Mesenchymal stem cell (in vitro differentiated cells and primary cell): ENCODE data around the gene KIF6.

Source experiments
- DNase-seq: peaks from one replicate; pipeline ENCODE4 v3.0.0-alpha.2; 2013
- H2AFZ ChIP-seq: one replicate; pipeline ENCODE4 v1.6.1; 2013; ENCODE audit warnings: low read depth, mild to moderate bottlenecking, control low read depth, inconsistent platforms, low read length, moderate library complexity
- H2AK5ac ChIP-seq: 2 replicates; pipeline ENCODE4 v1.6.1; 2013; ENCODE audit warnings: low read length, moderate library complexity, mild to moderate bottlenecking, inconsistent platforms; ENCODE audit not compliant: severe bottlenecking
- H2BK120ac ChIP-seq: one replicate; pipeline ENCODE4 v1.6.1; 2013; ENCODE audit warnings: low read depth, mild to moderate bottlenecking, inconsistent platforms, low read length, moderate library complexity
- H2BK12ac ChIP-seq, 2 experiments: one replicate each; pipeline ENCODE4 v1.6.1; 2013; ENCODE audit warnings: inconsistent platforms in 2 of 2, low read length in 2 of 2, mild to moderate bottlenecking in 2 of 2, moderate library complexity in 2 of 2, control low read depth in 1 of 2
- H2BK15ac ChIP-seq: one replicate; pipeline ENCODE4 v1.6.1; 2013; ENCODE audit warnings: mild to moderate bottlenecking, low read depth, inconsistent platforms; ENCODE audit not compliant: poor library complexity, severe bottlenecking
- H2BK5ac ChIP-seq: 2 replicates; pipeline ENCODE4 v1.6.1; 2013; ENCODE audit warnings: low read depth, mild to moderate bottlenecking, low read length, control low read depth, inconsistent platforms; ENCODE audit not compliant: poor library complexity, severe bottlenecking
- H3K14ac ChIP-seq, 2 experiments: one replicate each; pipeline ENCODE4 v1.6.1; 2013; ENCODE audit warnings: inconsistent platforms in 2 of 2, low read length in 2 of 2, control low read depth in 1 of 2, mild to moderate bottlenecking in 1 of 2, moderate library complexity in 1 of 2
- H3K18ac ChIP-seq, 2 experiments: one replicate each; pipeline ENCODE4 v1.6.1; 2013; ENCODE audit warnings: inconsistent platforms in 2 of 2, low read length in 2 of 2, control low read depth in 1 of 2, low read depth in 1 of 2, mild to moderate bottlenecking in 1 of 2
- H3K23ac ChIP-seq, 2 experiments: one replicate each; pipeline ENCODE4 v1.6.1; 2013; ENCODE audit warnings: inconsistent platforms in 2 of 2, low read length in 2 of 2, mild to moderate bottlenecking in 2 of 2, moderate library complexity in 2 of 2, control low read depth in 1 of 2
- H3K27ac ChIP-seq: 2 replicates; pipeline ENCODE4 v1.5.1; 2013; ENCODE audit warnings: mild to moderate bottlenecking, moderate library complexity, low read length, control low read depth, inconsistent platforms; ENCODE audit not compliant: poor library complexity, severe bottlenecking
- H3K27me3 ChIP-seq, 2 experiments: 2 replicates each; pipeline versions ENCODE4 v1.6.1 to v1.7.0; 2013; ENCODE audit warnings: low read length in 2 of 2, mild to moderate bottlenecking in 2 of 2, moderate library complexity in 2 of 2, control low read depth in 1 of 2, inconsistent platforms in 1 of 2; ENCODE audit not compliant: control insufficient read depth in 1 of 2, insufficient read depth in 1 of 2
- H3K36me3 ChIP-seq, 2 experiments: 2 replicates each; pipeline versions ENCODE4 v1.6.1 to v1.7.0; 2013; ENCODE audit warnings: low read length in 2 of 2, control low read depth in 1 of 2, inconsistent platforms in 1 of 2, low read depth in 1 of 2, mild to moderate bottlenecking in 1 of 2; ENCODE audit not compliant: insufficient read depth in 2 of 2, control insufficient read depth in 1 of 2
- H3K4ac ChIP-seq, 2 experiments: one replicate each; pipeline ENCODE4 v1.6.1; 2013; ENCODE audit warnings: inconsistent platforms in 2 of 2, low read length in 2 of 2, mild to moderate bottlenecking in 2 of 2, moderate library complexity in 2 of 2, control low read depth in 1 of 2, low read depth in 1 of 2
- H3K4me1 ChIP-seq: 2 replicates; pipeline ENCODE4 v1.6.1; 2013; ENCODE audit warnings: low read depth, low read length, control low read depth; ENCODE audit not compliant: control insufficient read depth, insufficient read depth
- H3K4me2 ChIP-seq: 2 replicates; pipeline ENCODE4 v1.6.1; 2013; ENCODE audit warnings: low read length, mild to moderate bottlenecking, inconsistent platforms; ENCODE audit not compliant: poor library complexity, severe bottlenecking
- H3K4me3 ChIP-seq, 2 experiments: 2 replicates each; pipeline versions ENCODE4 v1.5.1 to v1.7.0; 2013; ENCODE audit warnings: low read length in 2 of 2, mild to moderate bottlenecking in 2 of 2, control low read depth in 1 of 2, low read depth in 1 of 2; ENCODE audit not compliant: insufficient read depth in 1 of 2
- H3K79me1 ChIP-seq: replicated peaks from 2 replicates; pipeline ENCODE4 v1.6.1; 2013; ENCODE audit warnings: mild to moderate bottlenecking, control low read depth, low read length, inconsistent platforms; ENCODE audit not compliant: poor library complexity, severe bottlenecking
- H3K9ac ChIP-seq: 2 replicates; pipeline ENCODE4 v1.7.0; 2013; ENCODE audit warnings: mild to moderate bottlenecking, low read length, moderate library complexity
- H3K9me3 ChIP-seq: 2 replicates; pipeline ENCODE4 v1.7.0; 2013; ENCODE audit warnings: mild to moderate bottlenecking, low read length; ENCODE audit not compliant: control insufficient read depth
- H4K8ac ChIP-seq: one replicate; pipeline ENCODE4 v1.6.1; 2013; ENCODE audit warnings: inconsistent platforms, mild to moderate bottlenecking, low read length, moderate library complexity
- H4K91ac ChIP-seq: one replicate; pipeline ENCODE4 v1.6.1; 2013; ENCODE audit warnings: mild to moderate bottlenecking, low read length, inconsistent platforms
- WGBS: methylation state at CpG from one replicate; pipeline ENCODE4 v1.1.7; 2013; ENCODE audit warnings: mixed read lengths; 5-methylcytosine and 5-hydroxymethylcytosine counted together

Gene KIF6

GRCh38 chr6:39312912-39313525 lies 412.2 kb downstream of the KIF6 start:
- WGBS: 28% methylated on average over 45 of the region's 45 CpGs
- no peak overlapping the region for H3K18ac ChIP-seq

GRCh38 chr6:39310542-39310941 lies 414.7 kb downstream of the KIF6 start:
- no peaks in the 10 kb centered on the region for H3K36me3 ChIP-seq
- no peak overlapping the region for H3K23ac ChIP-seq
- H3K4me1 ChIP-seq: peaks cover 10% of the 10 kb centered on the region
- H2AK5ac ChIP-seq: no peak overlapping the region
- no peak overlapping the region for H3K18ac ChIP-seq
- H3K4ac ChIP-seq: no peak overlapping the region
- H4K91ac ChIP-seq: no peak overlapping the region
- no peak overlapping the region for H2AFZ ChIP-seq
- H2BK5ac ChIP-seq: no peak overlapping the region
- 7% methylated on average over 1 of the region's 4 CpGs for WGBS
- no peak overlapping the region for H2BK120ac ChIP-seq
- H3K27me3 ChIP-seq: peaks cover 58 to 79% of the 10 kb centered on the region in 2 experiments
- no peak overlapping the region for H3K4me3 ChIP-seq
- no peak overlapping the region for H2BK15ac ChIP-seq
- no peaks in the 10 kb centered on the region for H3K9me3 ChIP-seq
- H4K8ac ChIP-seq: no peak overlapping the region
- H3K79me1 ChIP-seq: no peaks in the 10 kb centered on the region
- no peak overlapping the region for H3K9ac ChIP-seq
- H3K4me2 ChIP-seq: no peak overlapping the region
- H2BK12ac ChIP-seq: no peak overlapping the region
- no peak overlapping the region for H3K27ac ChIP-seq
- no peak for DNase-seq
- H3K14ac ChIP-seq: no peak overlapping the region

More at GRCh38 chr6:39312912-39313525, 412.2 kb downstream of the KIF6 start:
- no peak overlapping the region for H3K4ac ChIP-seq
- no peaks in the 10 kb centered on the region for H3K36me3 ChIP-seq
- DNase-seq: no peak
- H4K91ac ChIP-seq: no peak overlapping the region
- no peak overlapping the region for H2BK15ac ChIP-seq
- H2BK5ac ChIP-seq: no peak overlapping the region
- no peak overlapping the region for H3K4me2 ChIP-seq
- no peak overlapping the region for H2AK5ac ChIP-seq
- no peak overlapping the region for H3K14ac ChIP-seq
- H2BK12ac ChIP-seq: no peak overlapping the region
- no peak overlapping the region for H3K23ac ChIP-seq
- peaks cover 75 to 79% of the 10 kb centered on the region in 2 experiments for H3K27me3 ChIP-seq
- H3K27ac ChIP-seq: no peak overlapping the region
- no peak overlapping the region for H3K4me3 ChIP-seq
- H2AFZ ChIP-seq: no peak overlapping the region
- H2BK120ac ChIP-seq: no peak overlapping the region
- H3K79me1 ChIP-seq: no peaks in the 10 kb centered on the region
- H3K9ac ChIP-seq: no peak overlapping the region
- no peaks in the 10 kb centered on the region for H3K9me3 ChIP-seq
- no peak overlapping the region for H4K8ac ChIP-seq
- H3K4me1 ChIP-seq: peaks cover 10% of the 10 kb centered on the region

- Histone ChIP-seq H2AK5ac (no peak overlapping the region), H3K9ac (no peak overlapping the region), H3K23ac (no peak overlapping the region), H2BK5ac (no peak overlapping the region), H3K27me3 (peaks cover 55 to 76% of the 10 kb centered on the region in 2 experiments), H3K79me1 (no peaks in the 10 kb centered on the region), H3K4me1 (peaks cover 10% of the 10 kb centered on the region), H2BK15ac (no peak overlapping the region), H3K14ac (no peak overlapping the region), H2BK12ac (no peak overlapping the region), H3K18ac (no peak overlapping the region), H3K9me3 (no peaks in the 10 kb centered on the region), H2AFZ (no peak overlapping the region), H3K4me2 (no peak overlapping the region), H3K4me3 (no peak overlapping the region), H4K8ac (no peak overlapping the region), H2BK120ac (no peak overlapping the region), H3K27ac (no peak overlapping the region), H3K36me3 (no peaks in the 10 kb centered on the region), H3K4ac (no peak overlapping the region), H4K91ac (no peak overlapping the region)
- DNase-seq: peak; percentile 67
- WGBS: 38% methylated on average over 7 of the region's 7 CpGs
Observed at GRCh38 chr6:39309942-39310531, 415.2 kb downstream of the KIF6 start.

GRCh38 chr6:39307462-39307861 lies 417.7 kb downstream of the KIF6 start:
- Histone ChIP-seq H3K4me3 (no peak overlapping the region), H3K4me2 (no peak overlapping the region), H3K4me1 (peaks cover 2% of the 10 kb centered on the region), H3K18ac (no peak overlapping the region), H4K8ac (no peak overlapping the region), H2AFZ (no peak overlapping the region), H3K27ac (no peak overlapping the region), H3K27me3 (peaks cover 34 to 55% of the 10 kb centered on the region in 2 experiments), H2BK15ac (no peak overlapping the region), H2BK12ac (no peak overlapping the region), H3K9ac (no peak overlapping the region), H2BK120ac (no peak overlapping the region), H3K9me3 (no peaks in the 10 kb centered on the region), H3K36me3 (no peaks in the 10 kb centered on the region), H3K79me1 (no peaks in the 10 kb centered on the region), H2AK5ac (no peak overlapping the region), H3K14ac (no peak overlapping the region), H3K23ac (no peak overlapping the region), H2BK5ac (no peak overlapping the region), H3K4ac (no peak overlapping the region), H4K91ac (no peak overlapping the region)
- DNase-seq: no peak
- WGBS: 67% methylated on average over 3 of the region's 3 CpGs
